GM23338 (cell line): Measurements from ENCODE around the gene HAPLN2. TPM values are rescaled to one million over a fixed set of nuclear protein-coding genes. Genes with fewer than 3 reads are reported as not detected.

ENCODE experiments used
- ATAC-seq: fragments of 200-7000 bp; cut with Tn5 transposase; 3 replicates; pipeline ENCODE4 v1.9.1; 2020
- DNase-seq: peaks from one replicate; pipeline ENCODE4 v3.0.0-alpha.2; 2015; ENCODE audit warnings: low spot score
- H2AFZ ChIP-seq: fragments of 200-600 bp; sonication (generic); 2 replicates; pipeline ENCODE4 v1.8.0; 2016; ENCODE audit warnings: antibody characterized with exemption, mild to moderate bottlenecking, moderate library complexity
- H3F3A ChIP-seq: fragments of 200-600 bp; sonication (generic); replicated peaks from 2 replicates; pipeline ENCODE4 v1.8.0; 2017; ENCODE audit warnings: antibody characterized with exemption, mixed run types, low read depth
- H3K27ac ChIP-seq: fragments of 200-600 bp; sonication (generic); 2 replicates; pipeline ENCODE4 v1.6.1; 2016; ENCODE audit warnings: low read depth
- H3K27me3 ChIP-seq: fragments of 200-600 bp; sonication (generic); 2 replicates; pipeline ENCODE4 v1.8.0; 2016; ENCODE audit warnings: mild to moderate bottlenecking, mixed run types, moderate library complexity; ENCODE audit not compliant: insufficient read depth
- H3K36me3 ChIP-seq: fragments of 200-600 bp; sonication (generic); 2 replicates; pipeline ENCODE4 v1.8.0; 2016; ENCODE audit warnings: mild to moderate bottlenecking; ENCODE audit not compliant: insufficient read depth
- H3K4me1 ChIP-seq: fragments of 200-600 bp; sonication (generic); 2 replicates; pipeline ENCODE4 v1.8.0; 2016; ENCODE audit warnings: mild to moderate bottlenecking, moderate library complexity; ENCODE audit not compliant: insufficient read depth
- H3K4me2 ChIP-seq: fragments of 200-600 bp; sonication (generic); 2 replicates; pipeline ENCODE4 v1.7.1; 2017; ENCODE audit warnings: mixed run types
- H3K4me3 ChIP-seq: fragments of 200-600 bp; sonication (generic); 2 replicates; pipeline ENCODE4 v1.6.1; 2016; ENCODE audit warnings: mixed run types
- H3K79me2 ChIP-seq: fragments of 200-600 bp; sonication (generic); replicated peaks from 2 replicates; pipeline ENCODE4 v1.8.0; 2017; ENCODE audit warnings: mild to moderate bottlenecking; ENCODE audit not compliant: insufficient read depth
- H3K9me2 ChIP-seq: fragments of 200-600 bp; sonication (generic); 2 replicates; pipeline ENCODE4 v1.8.0; 2017; ENCODE audit not compliant: insufficient read depth
- H4K20me1 ChIP-seq: fragments of 200-600 bp; sonication (generic); replicated peaks from 2 replicates; pipeline ENCODE4 v1.8.0; 2017; ENCODE audit warnings: mild to moderate bottlenecking; ENCODE audit not compliant: insufficient read depth
- H3K27ac Mint-ChIP-seq: 2 replicates; pipeline ENCODE4 v1.8.0; 2020; ENCODE audit warnings: inconsistent platforms, mild to moderate bottlenecking, moderate library complexity, mixed read lengths
- H3K27me3 Mint-ChIP-seq: 3 replicates; pipeline ENCODE4 v1.8.0; 2022; ENCODE audit warnings: low read depth, mild to moderate bottlenecking, moderate library complexity, mixed read lengths, inconsistent platforms; ENCODE audit not compliant: insufficient read depth, poor library complexity
- H3K36me3 Mint-ChIP-seq: 3 replicates; pipeline ENCODE4 v1.8.0; 2021; ENCODE audit warnings: low read depth, mild to moderate bottlenecking, inconsistent platforms, moderate library complexity, mixed read lengths
- H3K4me1 Mint-ChIP-seq: 3 replicates; pipeline ENCODE4 v1.8.0; 2020; ENCODE audit warnings: mild to moderate bottlenecking, inconsistent platforms, mixed read lengths
- H3K4me3 Mint-ChIP-seq: 3 replicates; pipeline ENCODE4 v1.8.0; 2021; ENCODE audit warnings: moderate library complexity, mild to moderate bottlenecking, inconsistent platforms, mixed read lengths
- H3K9me3 Mint-ChIP-seq: 3 replicates; pipeline ENCODE4 v1.8.0; 2020; ENCODE audit warnings: moderate library complexity, mild to moderate bottlenecking, inconsistent platforms, mixed read lengths
- CREB1 ChIP-seq: fragments of 250-450 bp; sonication (Bioruptor Pico); IDR thresholded peaks from 2 replicates; pipeline ENCODE4 v1.5.0; 2020; ENCODE audit warnings: low read depth, mild to moderate bottlenecking, moderate library complexity
- CTCF ChIP-seq, 2 experiments: fragments of 200-600 bp in 1 of 2; sonication (generic) in 1 of 2; conservative IDR thresholded peaks; 2 replicates each; pipeline versions ENCODE4 v1.5.1 to v1.6.1; 2016 to 2017; ENCODE audit warnings: antibody characterized with exemption in 2 of 2, low read depth in 2 of 2, mild to moderate bottlenecking in 2 of 2, moderate library complexity in 1 of 2
- ETS1 ChIP-seq: IDR thresholded peaks from 2 replicates; pipeline ENCODE4 v1.6.1; 2016; ENCODE audit warnings: antibody characterized with exemption
- EZH2phosphoT487 ChIP-seq: fragments of 200-600 bp; sonication (generic); IDR thresholded peaks from one replicate; pipeline ENCODE4 v1.8.1; 2018; ENCODE audit warnings: antibody characterized with exemption; ENCODE audit not compliant: unreplicated experiment
- STAT1 ChIP-seq: IDR thresholded peaks from one replicate; pipeline ENCODE4 v1.6.1; 2016; ENCODE audit warnings: antibody characterized with exemption; ENCODE audit not compliant: unreplicated experiment
- ZNF462 ChIP-seq: fragments of 250-450 bp; sonication (Bioruptor Pico); IDR thresholded peaks from 2 replicates; pipeline ENCODE4 v1.5.0; 2020; ENCODE audit warnings: mild to moderate bottlenecking, moderate library complexity
- polyA plus RNA-seq: library from polyadenylated mRNA; unstranded; fragments of >200 nt; fragmentation: Nextera tagmentation; extraction: Ambion mirVana; gene quantifications from 2 replicates; pipeline ENCODE4 v1.2.1, GENCODE V29; 2016
- total RNA-seq: library from RNA; depleted of rRNA; stranded (reverse); fragments of >200 nt; shearing (Covaris generic); gene quantifications from 2 replicates; pipeline ENCODE4 v1.2.3, GENCODE V29; 2014

The HAPLN2 gene
- total and polyA plus RNA-seq, 2 experiments from 2014 or later, result 0.53 TPM; not detected in 1

GRCh38 chr1:156572663-156573018, 46.6 kb upstream of the HAPLN2 start (continued):
- no peak for TF ChIP-seq ZNF462 (CRISPR knock-in tag)
- no peak for TF ChIP-seq STAT1
- no peak for TF ChIP-seq CREB1 (CRISPR knock-in tag)
- no peak for TF ChIP-seq EZH2phosphoT487
- no peak for TF ChIP-seq CTCF (conservative IDR thresholded peaks at IDR 0.05; ENCODE audit: low read depth in 2 of 2)

GRCh38 chr1:156574039-156574633, 45.1 kb upstream of the HAPLN2 start:
- Histone ChIP-seq H3K9me2 (no peaks in the 10 kb centered on the region), H3K27me3 (no peaks in the 10 kb centered on the region), H3K36me3 (no peaks in the 10 kb centered on the region), H3K4me3 (no peak overlapping the region), H2AFZ (no peak overlapping the region), H3K27ac (no peak overlapping the region), H4K20me1 (peaks cover 4% of the 10 kb centered on the region), H3K4me1 (peaks cover 10% of the 10 kb centered on the region), H3K4me2 (no peak overlapping the region), H3K79me2 (peaks cover 16% of the 10 kb centered on the region), H3F3A (0 out of 2 replicates have a peak, but pooled peaks cover 12% of the 10 kb centered on the region)
- Mint-ChIP-seq H3K27me3 (peaks cover 6% of the 10 kb centered on the region), H3K36me3 (peaks cover 6% of the 10 kb centered on the region), H3K27ac (no peak overlapping the region), H3K4me1 (peaks cover 15% of the 10 kb centered on the region), H3K4me3 (no peak overlapping the region), H3K9me3 (no peaks in the 10 kb centered on the region)
- TF ChIP-seq CTCF (conservative IDR thresholded peaks at IDR 0.05; ENCODE audit: low read depth in 2 of 2) (peak; percentile 9 to 47; a peak in 2 of 4 replicates), ETS1 (no peak)
- DNase-seq (no peak), ATAC-seq (no peak)
